Lung (tissue), 12 donors: ENCODE data around the gene CCDC194. TPM values are rescaled to one million over a fixed set of nuclear protein-coding genes. Genes with fewer than 3 reads are reported as not detected.
A peak's percentile ranks its signal among the peaks of the same experiment; 100 is the strongest.

Experiments
- ATAC-seq: fragments of 200-7000 bp; cut with Tn5 transposase; one replicate; pipeline ENCODE4 v1.9.1; 2020; ENCODE audit warnings: moderate number of reproducible peaks; ENCODE audit not compliant: insufficient read depth, low FRiP score
- DNase-seq, 3 donors: peaks; one replicate each; pipeline ENCODE4 v3.0.0-alpha.2; 2013 to 2017
- H3K27ac ChIP-seq, 2 donors: one replicate each; pipeline ENCODE4 v1.5.1; 2013; ENCODE audit warnings: mild to moderate bottlenecking in 2 of 2, moderate library complexity in 2 of 2, control low read depth in 1 of 2, inconsistent platforms in 1 of 2, low read depth in 1 of 2, low read length in 1 of 2
- H3K27me3 ChIP-seq, 3 donors: one replicate each; pipeline ENCODE4 v1.5.1; 2013; ENCODE audit warnings: low read length in 2 of 3; ENCODE audit not compliant: control insufficient read depth in 3 of 3, insufficient read depth in 3 of 3
- H3K36me3 ChIP-seq, 4 donors: one replicate each; pipeline ENCODE4 v1.5.1; 2013; ENCODE audit warnings: low read length in 4 of 4, mild to moderate bottlenecking in 1 of 4, moderate library complexity in 1 of 4; ENCODE audit not compliant: control insufficient read depth in 4 of 4, insufficient read depth in 4 of 4
- H3K4me1 ChIP-seq, 5 donors: one replicate each; pipeline ENCODE4 v1.5.1; 2013; ENCODE audit warnings: low read length in 5 of 5, mild to moderate bottlenecking in 2 of 5, moderate library complexity in 1 of 5; ENCODE audit not compliant: control insufficient read depth in 5 of 5, insufficient read depth in 5 of 5
- H3K4me3 ChIP-seq: one replicate; pipeline ENCODE4 v1.5.1; 2013; ENCODE audit warnings: mild to moderate bottlenecking, control low read depth, moderate library complexity
- H3K9ac ChIP-seq, 2 donors: one replicate each; pipeline ENCODE4 v1.5.1; 2013; ENCODE audit warnings: low read length in 2 of 2, control low read depth in 1 of 2; ENCODE audit not compliant: insufficient read depth in 1 of 2
- H3K9me3 ChIP-seq, 4 donors: one replicate each; pipeline ENCODE4 v1.5.1; 2013; ENCODE audit warnings: low read length in 3 of 4, mild to moderate bottlenecking in 1 of 4, moderate library complexity in 1 of 4; ENCODE audit not compliant: control insufficient read depth in 4 of 4, insufficient read depth in 3 of 4
- WGBS, 2 donors: extraction: QIAGEN DNeasy Blood & Tissue Kit; methylation state at CpG; one replicate each; pipeline ENCODE4 v1.1.7; 2013; 5-methylcytosine and 5-hydroxymethylcytosine counted together
- polyA plus RNA-seq, 2 donors: library from polyadenylated mRNA; stranded (reverse); fragments of 200-250 nt; gene quantifications; one replicate each; pipeline ENCODE4 v1.2.1, GENCODE V29; 2013
- total RNA-seq, 2 donors: library from RNA; depleted of rRNA in 1 of 2; stranded (reverse); fragments of >200 nt in 1 of 2; gene quantifications; one replicate each; pipeline ENCODE4 v1.2.1, GENCODE V29; 2014 to 2021
- TF ChIP-seq, protein P1 (sequence below): IDR thresholded peaks from 2 replicates; pipeline ENCODE4 v1.5.1; 2012; ENCODE audit warnings: mild to moderate bottlenecking; ENCODE audit errors: control extremely low read depth, extremely low read depth
- donor health status: control.
- donor health status: control.
- donor health status: Bipolar disorder and iron deficiency.
- donor health status: healthy.
- donor health status: DM: yes; HTN: yes; CAD: no.

The CCDC194 gene
- total and polyA plus RNA-seq, 4 donors: 0.13 to 0.74 (median 0.37) TPM; not detected in 1

DNA sequence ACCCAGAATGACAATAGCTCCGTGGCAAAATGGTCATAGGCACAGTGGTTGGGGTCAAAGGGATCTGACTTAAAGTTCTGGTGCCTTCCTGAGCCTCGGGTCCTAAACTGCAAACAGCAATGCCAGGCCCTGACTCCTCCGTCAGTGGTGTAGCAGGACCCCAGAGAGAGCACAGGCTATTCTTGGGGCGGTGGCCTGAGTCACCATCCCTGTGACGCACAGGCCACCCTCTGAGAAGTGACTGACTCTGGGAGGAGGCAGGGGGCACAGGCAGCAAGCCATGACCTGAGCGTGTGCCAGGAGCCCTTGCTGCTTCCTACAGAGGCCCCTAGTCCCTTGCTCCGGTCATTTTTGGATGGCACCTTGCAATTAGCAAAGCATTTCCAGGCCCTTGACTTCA is 35.6 kb downstream of the CCDC194 start:
- WGBS, 2 donors: 76 to 93% methylated on average over 7 of the region's 7 CpGs
- Histone ChIP-seq H3K9me3 (no peaks in the 10 kb centered on the region), H3K4me3 (no peak overlapping the region), H3K27ac (peak overlapping the region in 1 of 2 donors; percentile 27), H3K27me3 (no peaks in the 10 kb centered on the region), H3K4me1 (peaks cover 0 to 6% (median 0%) of the 10 kb centered on the region in 5 donors), H3K36me3 (no peaks in the 10 kb centered on the region), H3K9ac (no peak overlapping the region)
- TF ChIP-seq, protein P1, sequence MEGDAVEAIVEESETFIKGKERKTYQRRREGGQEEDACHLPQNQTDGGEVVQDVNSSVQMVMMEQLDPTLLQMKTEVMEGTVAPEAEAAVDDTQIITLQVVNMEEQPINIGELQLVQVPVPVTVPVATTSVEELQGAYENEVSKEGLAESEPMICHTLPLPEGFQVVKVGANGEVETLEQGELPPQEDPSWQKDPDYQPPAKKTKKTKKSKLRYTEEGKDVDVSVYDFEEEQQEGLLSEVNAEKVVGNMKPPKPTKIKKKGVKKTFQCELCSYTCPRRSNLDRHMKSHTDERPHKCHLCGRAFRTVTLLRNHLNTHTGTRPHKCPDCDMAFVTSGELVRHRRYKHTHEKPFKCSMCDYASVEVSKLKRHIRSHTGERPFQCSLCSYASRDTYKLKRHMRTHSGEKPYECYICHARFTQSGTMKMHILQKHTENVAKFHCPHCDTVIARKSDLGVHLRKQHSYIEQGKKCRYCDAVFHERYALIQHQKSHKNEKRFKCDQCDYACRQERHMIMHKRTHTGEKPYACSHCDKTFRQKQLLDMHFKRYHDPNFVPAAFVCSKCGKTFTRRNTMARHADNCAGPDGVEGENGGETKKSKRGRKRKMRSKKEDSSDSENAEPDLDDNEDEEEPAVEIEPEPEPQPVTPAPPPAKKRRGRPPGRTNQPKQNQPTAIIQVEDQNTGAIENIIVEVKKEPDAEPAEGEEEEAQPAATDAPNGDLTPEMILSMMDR: no peak
- DNase-seq (no peak), ATAC-seq (no peak)

DNA sequence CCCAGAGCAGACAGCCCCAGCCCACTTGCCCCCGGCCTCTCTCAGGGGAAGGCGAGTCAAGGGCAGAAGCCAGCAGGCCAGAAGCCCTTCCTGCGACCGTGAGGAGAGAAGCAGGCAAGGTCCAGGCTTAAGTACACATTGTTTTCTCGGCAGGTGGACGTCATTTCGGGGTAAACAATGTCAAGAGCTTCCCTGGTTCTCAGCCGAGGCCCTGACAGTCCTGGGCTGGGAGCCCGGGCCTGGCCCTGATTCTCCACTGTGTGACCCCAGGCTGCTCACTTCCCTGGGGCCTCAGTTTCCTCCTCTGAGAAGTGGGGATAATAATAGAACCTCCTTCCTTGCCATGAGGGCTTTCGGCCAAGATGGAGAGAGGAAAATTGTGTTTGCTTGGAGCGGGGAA is 36.3 kb downstream of the CCDC194 start:
- Histone ChIP-seq H3K27me3 (no peaks in the 10 kb centered on the region), H3K36me3 (no peaks in the 10 kb centered on the region), H3K4me1 (peaks cover 0 to 12% (median 0%) of the 10 kb centered on the region in 5 donors), H3K27ac (peak overlapping the region in 1 of 2 donors; percentile 27), H3K9ac (no peak overlapping the region), H3K4me3 (no peak overlapping the region), H3K9me3 (no peaks in the 10 kb centered on the region)
- 44 to 77% methylated on average over 11 of the region's 11 CpGs for WGBS, 2 donors
- no peak for DNase-seq
- TF ChIP-seq, protein P1: no peak
- ATAC-seq: no peak

DNA sequence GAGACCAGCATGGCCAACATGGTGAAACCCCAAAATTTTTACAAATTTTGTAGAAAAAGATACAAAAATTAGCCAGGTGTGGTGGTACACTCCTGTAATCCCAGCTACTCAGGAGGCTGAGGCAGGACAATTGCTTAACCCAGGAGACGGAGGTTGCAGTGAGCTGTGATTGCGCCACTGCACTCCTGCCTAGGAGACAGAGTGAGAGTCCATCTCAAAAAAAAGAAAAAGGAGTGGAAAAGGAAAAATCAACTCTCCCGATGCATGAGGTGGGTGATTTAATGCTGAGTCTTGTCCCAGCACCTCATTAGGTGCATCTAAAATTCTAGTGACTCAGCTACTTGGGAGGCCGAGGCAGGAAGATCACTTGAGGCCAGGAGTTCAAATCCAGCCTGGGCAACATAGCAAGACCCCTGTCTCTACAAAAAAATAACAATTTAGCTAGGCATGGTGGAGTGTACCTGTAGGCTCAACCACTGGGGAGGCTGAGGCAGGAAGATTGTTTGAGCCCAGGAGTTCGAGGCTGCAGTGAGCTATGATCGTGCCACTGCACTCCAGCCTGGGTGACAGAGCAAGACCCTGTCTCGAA is 36.8 kb downstream of the CCDC194 start:
- ATAC-seq (no peak), DNase-seq (no peak)
- WGBS, 2 donors: 74 to 79% methylated on average over 7 of the region's 7 CpGs
- no peak overlapping the region for H3K27ac ChIP-seq
- peaks cover 0 to 14% (median 0%) of the 10 kb centered on the region in 5 donors for H3K4me1 ChIP-seq
- no peaks in the 10 kb centered on the region for H3K36me3 ChIP-seq
- H3K9ac ChIP-seq: no peak overlapping the region
- H3K27me3 ChIP-seq: no peaks in the 10 kb centered on the region
- no peak overlapping the region for H3K4me3 ChIP-seq
- H3K9me3 ChIP-seq: no peaks in the 10 kb centered on the region
- TF ChIP-seq, protein P1: no peak

DNA sequence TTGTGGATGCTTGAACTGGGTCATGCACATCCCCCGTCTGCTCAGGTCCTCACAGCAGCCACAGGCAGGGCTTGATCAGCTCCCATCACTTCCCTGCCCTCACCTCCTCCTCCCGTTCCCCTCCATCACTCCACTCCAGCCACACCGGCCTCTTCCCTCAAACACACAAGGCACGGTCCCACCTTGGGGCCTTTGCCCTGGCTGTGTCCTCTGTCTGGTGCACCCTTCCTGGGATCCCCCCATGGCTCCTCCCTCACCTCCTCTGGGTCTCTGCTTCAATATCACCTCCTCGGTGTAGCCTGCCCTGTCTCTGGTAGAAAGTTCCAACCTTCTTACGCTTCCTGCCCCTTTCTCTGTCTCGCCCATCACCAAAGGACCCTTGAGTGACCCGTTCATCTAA is 40.6 kb downstream of the CCDC194 start:
- Histone ChIP-seq H3K9me3 (no peaks in the 10 kb centered on the region), H3K4me1 (peaks cover 0 to 21% (median 0%) of the 10 kb centered on the region in 5 donors), H3K27ac (no peak overlapping the region), H3K27me3 (peaks cover 0 to 4% (median 0%) of the 10 kb centered on the region in 3 donors), H3K4me3 (no peak overlapping the region), H3K9ac (no peak overlapping the region), H3K36me3 (no peaks in the 10 kb centered on the region)
- DNase-seq: no peak
- no peak for ATAC-seq
- 79 to 91% methylated on average over 8 of the region's 8 CpGs for WGBS, 2 donors
- TF ChIP-seq, protein P1: no peak
